Upper lobe of right lung (tissue), 1 donor: ENCODE measurements around the gene OR52I2. TPM values are rescaled to one million over a fixed set of nuclear protein-coding genes. Genes with fewer than 3 reads are reported as not detected.

Source experiments
- ATAC-seq: fragments of 200-7000 bp; cut with Tn5 transposase; one replicate; pipeline ENCODE4 v1.9.1; 2020; ENCODE audit warnings: mild to moderate bottlenecking, moderate library complexity
- DNase-seq: peaks from one replicate; pipeline ENCODE4 v3.0.0-alpha.2; 2020
- H3K27ac ChIP-seq: fragments of 200-600 bp; one replicate; pipeline ENCODE4 v1.8.0; 2022
- H3K27me3 ChIP-seq: fragments of 200-600 bp; one replicate; pipeline ENCODE4 v1.8.0; 2022; ENCODE audit warnings: mild to moderate bottlenecking
- H3K36me3 ChIP-seq: fragments of 200-600 bp; one replicate; pipeline ENCODE4 v1.8.0; 2022
- H3K4me1 ChIP-seq: fragments of 200-600 bp; one replicate; pipeline ENCODE4 v1.8.0; 2022
- H3K4me3 ChIP-seq: fragments of 200-600 bp; one replicate; pipeline ENCODE4 v1.8.0; 2022; ENCODE audit warnings: mild to moderate bottlenecking
- H3K9me3 ChIP-seq: fragments of 200-600 bp; one replicate; pipeline ENCODE4 v1.8.0; 2022
- CTCF ChIP-seq: fragments of 200-600 bp; IDR thresholded peaks from one replicate; pipeline ENCODE4 v1.8.0; 2022; ENCODE audit warnings: antibody characterized with exemption
- intact Hi-C: fragments of 100-400 bp; cut with DNase I; formaldehyde crosslinking; loops from one replicate; pipeline ENCODE4 v1.11.0; 2022
- total RNA-seq: library from RNA; stranded (reverse); fragmentation: NEBNext Ultra II Directional; extraction: Animal tissue kit (Norgen Biotek cat#: 25700); gene quantifications from one replicate; pipeline ENCODE4 v1.2.1, GENCODE V29; 2021
- donor health status: DM: no; HTN: yes; CAD: no; lungs with severe emphysema.

OR52I2 gene
- total RNA-seq, 1 donor from 2014 or later, result not detected

DNA sequence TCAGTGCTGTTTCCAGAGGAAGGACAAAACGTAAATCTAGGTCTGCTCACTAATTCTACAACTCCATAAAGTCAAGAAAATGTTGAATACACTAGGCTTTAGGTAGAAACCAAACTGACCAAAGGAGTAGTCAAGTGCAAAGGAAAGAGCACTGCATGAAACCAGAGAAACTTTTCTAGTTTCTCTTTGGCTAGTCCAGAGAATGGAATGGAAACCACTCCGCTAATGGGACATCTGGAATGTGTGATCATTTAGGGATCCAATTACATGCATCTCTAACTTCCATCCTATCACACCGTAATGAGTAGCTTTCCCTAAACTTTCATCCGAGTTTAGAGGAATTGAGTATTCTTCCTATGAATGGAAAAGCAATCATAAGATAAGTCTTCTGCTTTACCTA, 34.1 kb upstream of the OR52I2 start:
- no peaks in the 10 kb centered on the region for H3K9me3 ChIP-seq
- H3K4me3 ChIP-seq, result no peak overlapping the region
- no peaks in the 10 kb centered on the region for H3K36me3 ChIP-seq
- no peak overlapping the region for H3K27ac ChIP-seq
- H3K4me1 ChIP-seq, result no peaks in the 10 kb centered on the region
- DNase-seq (no peak), ATAC-seq (no peak)
- no peaks in the 10 kb centered on the region for H3K27me3 ChIP-seq
- TF ChIP-seq CTCF, result no peak
- intact Hi-C loops, result no loop called here

- Histone ChIP-seq H3K36me3 (no peaks in the 10 kb centered on the region), H3K27me3 (no peaks in the 10 kb centered on the region), H3K4me1 (no peaks in the 10 kb centered on the region), H3K4me3 (no peak overlapping the region), H3K27ac (no peak overlapping the region), H3K9me3 (no peaks in the 10 kb centered on the region)
- intact Hi-C loops, result no loop called here
- DNase-seq, result no peak
- peak; percentile 13 for TF ChIP-seq CTCF
- ATAC-seq, result no peak
Observed at GRCh38 chr11:4551346-4551979, 30.1 kb upstream of the OR52I2 start.

DNA sequence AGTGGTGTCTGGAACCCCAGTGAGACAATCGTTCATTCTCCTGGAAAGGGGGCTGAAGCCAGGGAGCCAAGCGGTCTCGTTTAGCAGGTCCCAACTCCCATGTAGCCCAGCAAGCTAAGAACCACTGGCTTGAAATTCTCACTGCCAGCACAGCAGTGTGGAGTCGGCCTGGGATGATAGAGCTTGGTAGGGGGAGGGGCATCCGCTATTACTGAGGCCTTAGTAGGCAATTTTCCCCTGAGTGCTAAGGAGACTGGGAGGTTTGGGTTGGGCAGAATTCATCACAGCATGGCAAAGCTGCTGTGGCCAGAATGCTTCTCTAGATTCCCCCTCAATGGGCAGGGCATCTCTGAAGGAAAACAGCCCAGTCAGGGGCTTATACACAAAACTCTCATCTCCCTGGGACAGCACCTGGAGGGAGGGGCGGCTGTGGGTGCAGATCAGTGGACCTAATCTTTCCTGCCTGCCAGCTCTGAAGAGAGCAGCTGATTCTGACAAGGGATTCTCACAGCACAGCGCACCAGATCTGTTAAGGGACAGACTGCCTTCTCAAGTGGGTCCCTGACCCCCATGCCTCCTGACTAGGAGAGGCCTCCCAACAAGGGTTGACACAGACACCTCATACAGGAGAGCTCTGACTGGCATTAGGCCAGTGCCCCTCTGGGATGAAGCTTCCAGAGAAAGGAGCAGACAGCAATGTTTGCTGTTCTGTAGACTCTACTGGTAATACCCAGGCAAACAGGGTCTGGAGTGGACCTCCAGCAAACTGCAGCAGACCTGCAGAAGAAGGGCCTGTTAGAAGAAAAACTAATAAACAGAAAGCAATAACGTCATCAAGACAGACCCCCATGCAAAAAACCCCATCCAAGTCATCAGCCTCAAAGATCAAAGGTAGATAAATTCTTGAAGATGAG, 21.8 kb upstream of the OR52I2 start:
- Histone ChIP-seq H3K4me1 (peaks cover 5% of the 10 kb centered on the region), H3K27ac (no peak overlapping the region)
- TF ChIP-seq CTCF, result no peak

GRCh38 chr11:4560467-4560866, 21.1 kb upstream of the OR52I2 start:
- DNase-seq (no peak), ATAC-seq (no peak)
- intact Hi-C loops, result no loop called here
- Histone ChIP-seq H3K4me3 (no peak overlapping the region), H3K36me3 (no peaks in the 10 kb centered on the region), H3K9me3 (no peaks in the 10 kb centered on the region), H3K27me3 (no peaks in the 10 kb centered on the region), H3K27ac (no peak overlapping the region), H3K4me1 (peaks cover 5% of the 10 kb centered on the region)
- TF ChIP-seq CTCF, result no peak

More for the DNA sequence above, 21.8 kb upstream of the OR52I2 start:
- intact Hi-C loops, result no loop called here
- no peaks in the 10 kb centered on the region for H3K36me3 ChIP-seq
- H3K27me3 ChIP-seq, result no peaks in the 10 kb centered on the region
- no peaks in the 10 kb centered on the region for H3K9me3 ChIP-seq
- H3K4me3 ChIP-seq, result no peak overlapping the region
- ATAC-seq (no peak), DNase-seq (no peak)

- Histone ChIP-seq H3K9me3 (no peaks in the 10 kb centered on the region), H3K27me3 (no peaks in the 10 kb centered on the region), H3K36me3 (no peaks in the 10 kb centered on the region), H3K27ac (no peak overlapping the region), H3K4me3 (no peak overlapping the region), H3K4me1 (no peaks in the 10 kb centered on the region)
- DNase-seq (no peak), ATAC-seq (no peak)
- intact Hi-C loops, result no loop called here
- TF ChIP-seq CTCF, result no peak
Observed at GRCh38 chr11:4565371-4565770, 16.2 kb upstream of the OR52I2 start.
